ENCODE measurements around the gene BCL2.

DNA sequence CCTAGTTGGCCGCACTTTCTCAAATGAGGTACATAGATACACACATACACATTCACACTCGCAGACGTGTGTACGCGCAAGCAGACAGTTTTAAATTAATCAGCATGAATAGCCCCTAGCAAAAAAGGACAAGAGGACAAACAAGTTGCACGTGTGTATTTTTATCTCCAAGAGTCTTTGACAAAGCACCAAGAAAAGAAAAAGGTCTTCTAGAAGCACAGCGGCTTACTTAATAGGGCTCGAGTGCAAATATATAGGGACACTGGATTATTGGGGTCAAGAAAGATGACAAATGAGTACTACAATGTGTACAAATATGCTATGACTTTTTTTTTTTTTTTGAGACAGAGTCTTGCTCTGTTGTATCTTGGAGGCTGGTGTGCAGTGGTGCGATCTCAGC lies 1.7 kb upstream of the BCL2 start:
- TF ChIP-seq GATA2 (IDR thresholded peaks at IDR 0.05; ENCODE audit: low read depth, low read length), result no peak
- no peak for TF ChIP-seq GATA3 (IDR thresholded peaks at IDR 0.05; ENCODE audit: low read depth, low read length)
